Activated CD8-positive, alpha-beta T cell treated with anti-CD3 and anti-CD28 coated beads for 36 hours (primary cell): ENCODE data around the gene FAM8A1. TPM values are rescaled to one million over a fixed set of nuclear protein-coding genes. Genes with fewer than 3 reads are reported as not detected.

Experiments
- ATAC-seq: fragments of 200-7000 bp; cut with Tn5 transposase; one replicate; pipeline ENCODE4 v1.10.0; 2021; ENCODE audit warnings: mild to moderate bottlenecking, moderate library complexity
- CTCF ChIA-PET: fragments of 350-600 bp; sonication (Branson Sonifier 250); formaldehyde crosslinking; loops from one replicate; lab custom pipeline; 2021; ENCODE audit warnings: antibody characterized with exemption; lab: Charles Lee
- POLR2A ChIA-PET: fragments of 350-600 bp; sonication (Branson Sonifier 250); formaldehyde crosslinking; loops from one replicate; lab custom pipeline; 2021; ENCODE audit warnings: antibody characterized with exemption; lab: Charles Lee
- DNase-seq: peaks from one replicate; pipeline ENCODE4 v3.0.0-alpha.2; 2020
- H3K27ac Mint-ChIP-seq: one replicate; pipeline ENCODE4 v1.8.0; 2021; ENCODE audit warnings: mild to moderate bottlenecking, mixed read lengths
- H3K27me3 Mint-ChIP-seq: one replicate; pipeline ENCODE4 v1.8.0; 2021; ENCODE audit warnings: mixed read lengths
- H3K36me3 Mint-ChIP-seq: one replicate; pipeline ENCODE4 v1.8.0; 2021; ENCODE audit warnings: low read depth, mixed read lengths
- H3K4me1 Mint-ChIP-seq: one replicate; pipeline ENCODE4 v1.8.0; 2021; ENCODE audit warnings: low read depth, mixed read lengths
- H3K4me3 Mint-ChIP-seq: one replicate; pipeline ENCODE4 v1.8.0; 2021; ENCODE audit warnings: mild to moderate bottlenecking, moderate library complexity, mixed read lengths
- H3K9me3 Mint-ChIP-seq: one replicate; pipeline ENCODE4 v1.8.0; 2021; ENCODE audit warnings: mixed read lengths
- intact Hi-C: fragments of 100-400 bp; cut with micrococcal nuclease; formaldehyde crosslinking; loops from one replicate; pipeline ENCODE4 v1.10.0; 2022
- total RNA-seq, 2 experiments: library from RNA; stranded (reverse); gene quantifications; one replicate each; pipeline ENCODE4 v1.2.3, GENCODE V29; 2021
- TF ChIP-seq, protein P1 (sequence below): fragments of 200-600 bp; IDR thresholded peaks from one replicate; pipeline ENCODE4 v1.8.0; 2022; ENCODE audit warnings: antibody characterized with exemption, mild to moderate bottlenecking

FAM8A1 gene
- total RNA-seq, 2 experiments from 2014 or later = 3.2 to 3.8 TPM

DNA sequence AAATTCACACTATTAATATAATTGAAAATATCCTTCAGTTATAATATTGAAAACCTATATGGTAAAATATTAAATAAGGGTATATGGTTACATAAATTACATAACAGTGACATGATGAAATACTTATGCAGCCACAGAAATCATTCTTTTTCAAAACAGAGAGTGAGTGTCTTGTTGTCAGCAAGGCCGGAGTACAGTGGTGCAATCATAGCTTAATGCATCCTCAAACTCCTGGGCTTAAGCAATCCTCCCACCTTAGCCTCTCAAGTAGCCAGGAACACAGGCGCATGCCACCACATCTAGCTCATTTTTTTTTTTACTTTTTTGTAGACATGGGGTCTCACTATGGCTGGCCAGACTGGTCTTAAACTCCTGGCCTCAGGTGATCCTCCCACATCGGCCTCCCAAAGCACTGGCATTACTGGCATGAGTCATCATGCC is 40.4 kb downstream of the FAM8A1 start:
- Mint-ChIP-seq H3K36me3 (peaks cover 75% of the 10 kb centered on the region), H3K27ac (peak overlapping the region; percentile 66), H3K27me3 (no peaks in the 10 kb centered on the region), H3K4me3 (no peak overlapping the region), H3K9me3 (no peaks in the 10 kb centered on the region), H3K4me1 (peaks cover 19% of the 10 kb centered on the region)
- no peak for ATAC-seq
- no peak for DNase-seq
- TF ChIP-seq, protein P1, sequence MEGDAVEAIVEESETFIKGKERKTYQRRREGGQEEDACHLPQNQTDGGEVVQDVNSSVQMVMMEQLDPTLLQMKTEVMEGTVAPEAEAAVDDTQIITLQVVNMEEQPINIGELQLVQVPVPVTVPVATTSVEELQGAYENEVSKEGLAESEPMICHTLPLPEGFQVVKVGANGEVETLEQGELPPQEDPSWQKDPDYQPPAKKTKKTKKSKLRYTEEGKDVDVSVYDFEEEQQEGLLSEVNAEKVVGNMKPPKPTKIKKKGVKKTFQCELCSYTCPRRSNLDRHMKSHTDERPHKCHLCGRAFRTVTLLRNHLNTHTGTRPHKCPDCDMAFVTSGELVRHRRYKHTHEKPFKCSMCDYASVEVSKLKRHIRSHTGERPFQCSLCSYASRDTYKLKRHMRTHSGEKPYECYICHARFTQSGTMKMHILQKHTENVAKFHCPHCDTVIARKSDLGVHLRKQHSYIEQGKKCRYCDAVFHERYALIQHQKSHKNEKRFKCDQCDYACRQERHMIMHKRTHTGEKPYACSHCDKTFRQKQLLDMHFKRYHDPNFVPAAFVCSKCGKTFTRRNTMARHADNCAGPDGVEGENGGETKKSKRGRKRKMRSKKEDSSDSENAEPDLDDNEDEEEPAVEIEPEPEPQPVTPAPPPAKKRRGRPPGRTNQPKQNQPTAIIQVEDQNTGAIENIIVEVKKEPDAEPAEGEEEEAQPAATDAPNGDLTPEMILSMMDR = no peak
- CTCF ChIA-PET = no interaction called here
- intact Hi-C loops = no loop called here
- POLR2A ChIA-PET = interaction anchor here (1.0 kb wide), 1 partner anchor 47 kb away, joined by 3 read pairs; no protein-coding TSS in a partner anchor

DNA sequence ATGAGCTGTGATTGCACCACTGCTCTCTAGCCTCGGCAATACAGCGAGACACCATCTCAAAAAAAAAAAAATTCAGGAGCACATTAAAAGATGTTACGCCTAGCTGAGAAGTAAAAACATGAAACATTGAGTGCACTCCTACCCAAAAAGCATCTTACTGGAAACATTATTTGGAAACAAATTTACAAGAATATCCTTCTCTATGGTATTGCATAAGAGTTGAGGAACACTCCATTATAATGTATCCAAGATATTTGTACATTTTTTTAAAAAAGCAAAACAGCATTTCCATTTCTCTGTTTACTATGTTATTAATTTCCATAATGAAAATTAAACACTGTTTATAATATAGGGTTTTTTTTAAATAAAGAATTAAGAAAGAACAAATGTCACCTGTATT is 48.6 kb downstream of the FAM8A1 start:
- no peaks in the 10 kb centered on the region for H3K27me3 Mint-ChIP-seq
- no peaks in the 10 kb centered on the region for H3K9me3 Mint-ChIP-seq
- TF ChIP-seq, protein P1 = no peak
- H3K36me3 Mint-ChIP-seq = peaks cover 46% of the 10 kb centered on the region
- ChIA-PET POLR2A (interaction anchor here (0.6 kb wide), 1 partner anchor 44 kb away, joined by 3 read pairs; no protein-coding TSS in a partner anchor), CTCF (interaction anchor here (1.2 to 1.5 kb wide), 2 partner anchors 10 to 17 kb away, joined by 3 read pairs; no protein-coding TSS in a partner anchor)
- no peak overlapping the region for H3K27ac Mint-ChIP-seq
- DNase-seq (no peak), ATAC-seq (no peak)
- H3K4me1 Mint-ChIP-seq = peaks cover 18% of the 10 kb centered on the region
- intact Hi-C loops = no loop called here
- H3K4me3 Mint-ChIP-seq = no peak overlapping the region

DNA sequence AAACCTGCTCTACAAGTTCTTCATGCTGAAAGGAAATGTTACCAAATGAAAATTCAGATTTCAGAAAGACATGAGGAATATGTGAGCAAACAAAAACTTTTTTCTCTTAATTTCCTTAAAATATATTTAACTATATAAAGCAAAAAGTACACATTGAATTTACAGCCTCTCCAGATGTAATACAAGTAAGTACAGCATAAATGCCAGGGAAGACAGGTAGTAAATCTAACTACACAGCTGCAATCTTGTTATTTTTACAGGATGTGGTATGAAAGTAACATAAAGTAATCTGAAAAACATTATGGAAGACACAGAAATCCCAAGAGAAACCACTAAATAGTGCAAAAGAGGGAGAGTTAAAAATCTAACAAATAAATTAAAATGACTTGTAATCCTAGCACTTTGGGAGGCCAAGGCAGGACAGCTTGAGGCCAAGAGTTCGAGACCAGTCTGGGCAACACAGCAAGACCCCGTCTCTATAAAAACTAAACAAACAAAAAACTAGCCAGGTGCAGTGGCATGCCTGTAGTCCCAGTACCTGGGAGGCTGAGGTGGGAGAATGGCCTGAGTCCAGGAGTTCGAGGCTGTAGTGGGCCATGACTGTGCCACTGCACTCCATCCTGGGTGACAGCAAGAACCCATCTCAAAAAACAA is 50.7 kb downstream of the FAM8A1 start:
- H3K4me3 Mint-ChIP-seq = no peak overlapping the region
- DNase-seq = no peak
- CTCF ChIA-PET = interaction anchor here (0.7 to 1.5 kb wide), 2 partner anchors 51 to 153 kb away, joined by 3 to 4 read pairs; no protein-coding TSS in a partner anchor
- POLR2A ChIA-PET = no interaction called here
- H3K4me1 Mint-ChIP-seq = peaks cover 30% of the 10 kb centered on the region
- TF ChIP-seq, protein P1 = no peak
- H3K27ac Mint-ChIP-seq = no peak overlapping the region
- peaks cover 55% of the 10 kb centered on the region for H3K36me3 Mint-ChIP-seq
- H3K9me3 Mint-ChIP-seq = no peaks in the 10 kb centered on the region
- H3K27me3 Mint-ChIP-seq = no peaks in the 10 kb centered on the region
- ATAC-seq = no peak
- intact Hi-C loops = loop anchor here (10.0 kb wide), 1 partner anchor 54 kb away; the partner anchor contains the start of gene NUP153

DNA sequence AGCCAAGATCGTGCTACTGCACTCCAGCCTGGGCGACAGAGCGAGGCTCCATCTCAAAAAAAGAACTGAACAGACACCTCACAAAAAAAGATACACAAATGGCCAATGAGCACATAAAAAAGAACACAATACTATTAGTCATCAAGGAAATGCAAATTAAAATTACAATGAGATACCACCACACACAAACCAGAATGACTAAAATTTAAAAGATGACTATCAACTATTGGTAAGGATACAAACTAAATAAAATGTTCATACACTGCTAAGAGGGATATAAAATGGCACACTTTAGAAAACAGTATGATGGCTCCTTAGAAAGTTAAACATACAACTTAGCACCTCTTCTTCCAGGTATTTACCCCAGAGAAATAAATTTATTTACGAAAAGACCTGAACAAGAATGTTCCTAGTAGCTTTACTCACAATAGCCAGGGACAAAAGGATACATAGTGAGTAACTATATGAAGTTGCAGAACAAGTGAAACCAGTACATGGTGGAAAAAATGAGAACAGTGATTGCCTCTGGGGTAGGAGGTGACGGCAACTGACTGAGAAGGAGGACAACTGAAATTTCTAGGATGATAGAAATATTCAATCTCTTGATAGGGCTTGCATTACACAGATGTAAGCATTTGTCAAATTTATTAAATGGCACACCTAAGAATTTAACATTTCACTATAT is 53.2 kb downstream of the FAM8A1 start:
- POLR2A ChIA-PET = interaction anchor here (0.6 kb wide), 1 partner anchor 29 kb away, joined by 3 read pairs; no protein-coding TSS in a partner anchor
- no peak for DNase-seq
- H3K4me3 Mint-ChIP-seq = no peak overlapping the region
- intact Hi-C loops = loop anchor here (10.0 kb wide), 1 partner anchor 51 kb away; the partner anchor contains the start of gene NUP153
- TF ChIP-seq, protein P1 = no peak
- H3K9me3 Mint-ChIP-seq = no peaks in the 10 kb centered on the region
- CTCF ChIA-PET = no interaction called here
- peak overlapping the region; percentile 74 for H3K27ac Mint-ChIP-seq
- peak; percentile 77 for ATAC-seq
- H3K4me1 Mint-ChIP-seq = peaks cover 31% of the 10 kb centered on the region
- H3K27me3 Mint-ChIP-seq = no peaks in the 10 kb centered on the region
- peaks cover 64% of the 10 kb centered on the region for H3K36me3 Mint-ChIP-seq
